Fibroblast of gingiva (primary cell): ENCODE data around the gene TUBG2.

ENCODE experiments used
- DNase-seq: peaks from one replicate; pipeline ENCODE4 v3.0.0-alpha.2; 2011; ENCODE audit warnings: low read depth

Gene TUBG2

GRCh38 chr17:42697108-42697811 lies 38.2 kb downstream of the TUBG2 start:
- DNase-seq: no peak

- peak; percentile 53 for DNase-seq
Measured at GRCh38 chr17:42698736-42699414, 39.8 kb downstream of the TUBG2 start.

DNA sequence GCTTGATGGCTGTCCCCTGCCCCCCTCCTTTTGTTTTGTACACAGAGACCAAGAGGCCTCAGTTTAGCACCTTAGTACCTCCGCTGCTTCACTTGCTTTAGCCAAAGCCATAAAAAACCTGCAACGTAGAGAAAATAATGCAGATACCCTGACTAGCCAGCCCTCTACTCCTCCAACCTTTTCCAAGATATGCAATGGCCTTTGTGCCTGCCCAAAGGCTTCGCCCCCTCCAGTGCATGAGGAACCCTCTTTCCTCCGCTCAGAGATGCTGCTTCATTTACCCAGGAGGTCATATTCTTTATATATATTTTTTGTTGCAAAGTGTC lies 40.3 kb downstream of the TUBG2 start:
- DNase-seq: no peak

DNA sequence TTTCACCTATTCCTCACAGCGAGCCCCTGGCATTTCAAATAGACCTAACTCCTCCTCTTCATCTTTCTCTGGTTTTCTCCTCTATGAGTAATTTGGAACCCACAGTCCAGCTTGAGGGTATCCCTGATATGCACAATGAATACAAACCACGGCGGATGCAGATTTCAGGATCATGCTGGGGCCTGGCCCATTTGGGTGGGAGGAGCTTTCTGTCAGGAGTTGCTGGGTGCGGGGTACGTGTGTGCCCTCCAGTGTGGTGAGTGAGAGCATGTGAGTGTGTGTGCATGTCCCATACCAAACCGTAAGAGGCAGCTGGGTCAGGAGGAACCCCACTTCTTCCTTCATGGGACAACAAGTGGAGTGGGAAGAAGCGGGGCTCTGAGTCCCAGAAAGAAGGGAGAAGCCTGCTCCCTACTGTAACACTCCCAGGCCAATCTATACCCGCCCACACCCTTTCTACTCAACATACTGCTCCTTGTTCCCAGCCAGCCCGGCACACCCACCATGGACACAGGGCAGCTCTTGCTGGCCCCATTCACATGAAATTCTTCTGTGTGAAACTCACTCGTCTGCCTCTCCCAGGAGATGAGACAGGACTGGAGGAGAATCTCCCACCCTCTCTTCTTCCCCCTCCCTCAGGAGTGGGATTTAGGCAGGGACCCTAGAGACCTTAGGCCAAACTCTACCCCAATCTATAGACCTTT lies 41.7 kb downstream of the TUBG2 start:
- no peak for DNase-seq

- DNase-seq: no peak
Measured at GRCh38 chr17:42702446-42702845, 43.4 kb downstream of the TUBG2 start.

- DNase-seq: no peak
Measured at GRCh38 chr17:42704490-42704836, 45.4 kb downstream of the TUBG2 start.

DNA sequence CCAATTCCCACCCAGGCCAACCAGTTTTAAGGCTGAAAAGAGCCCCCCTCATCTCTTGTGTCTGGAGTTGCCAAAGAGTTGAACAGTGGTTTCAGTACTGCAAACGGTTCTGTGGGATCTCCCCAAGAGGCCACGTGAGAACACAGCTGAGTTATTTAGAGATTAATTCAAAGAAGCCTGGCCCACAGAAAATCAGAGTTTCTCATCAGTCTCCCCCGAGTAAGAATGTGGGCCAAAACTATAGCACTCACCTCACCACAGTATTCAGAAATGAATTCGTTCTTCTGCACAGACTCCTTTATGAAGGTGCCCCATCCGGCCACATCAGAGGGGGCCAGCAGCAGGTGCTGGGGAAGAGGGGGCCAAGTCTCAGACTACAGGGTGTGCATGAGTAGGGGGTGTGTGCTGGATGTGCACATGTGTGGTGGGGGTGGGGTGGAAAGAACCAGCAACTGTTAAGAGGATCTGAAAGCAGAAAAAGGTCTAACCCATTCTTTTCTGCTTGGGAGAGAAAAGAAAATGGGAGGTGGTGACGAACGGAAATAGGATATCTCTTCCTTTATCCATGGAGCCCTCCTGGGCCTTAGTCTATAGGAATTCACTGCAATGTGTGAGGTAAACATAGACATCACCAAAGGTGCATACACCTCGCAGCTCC lies 45.9 kb downstream of the TUBG2 start:
- DNase-seq: no peak

GRCh38 chr17:42706732-42707131 lies 47.6 kb downstream of the TUBG2 start:
- DNase-seq: no peak

GRCh38 chr17:42708588-42708987 lies 49.5 kb downstream of the TUBG2 start:
- no peak for DNase-seq

- no peak for DNase-seq
Measured at GRCh38 chr17:42709561-42709960, 50.5 kb downstream of the TUBG2 start.
